Activated CD4-positive, alpha-beta T cell treated with anti-CD3 and anti-CD28 coated beads for 1 hour (primary cell): ENCODE measurements around the gene SLCO2B1.

Experiments
- DNase-seq: peaks from one replicate; pipeline ENCODE4 v3.0.0-alpha.2; 2020

SLCO2B1 gene

GRCh38 chr11:75229466-75229865 is 78.6 kb downstream of the SLCO2B1 start:
- no peak for DNase-seq

- no peak for DNase-seq
Observed at GRCh38 chr11:75230621-75231020, 79.7 kb downstream of the SLCO2B1 start.

GRCh38 chr11:75233754-75234172 is 82.9 kb downstream of the SLCO2B1 start:
- no peak for DNase-seq

GRCh38 chr11:75236062-75236461 is 85.2 kb downstream of the SLCO2B1 start:
- no peak for DNase-seq

GRCh38 chr11:75237050-75237449 is 86.1 kb downstream of the SLCO2B1 start:
- no peak for DNase-seq

- no peak for DNase-seq
Observed at GRCh38 chr11:75238595-75239440, 87.9 kb downstream of the SLCO2B1 start.

- no peak for DNase-seq
Observed at GRCh38 chr11:75239531-75240290, 88.8 kb downstream of the SLCO2B1 start.

- DNase-seq = no peak
Observed at GRCh38 chr11:75240311-75241035, 89.6 kb downstream of the SLCO2B1 start, which contains the start of gene TPBGL. Gene TPBGL (plus strand): TSS chr11:75240774. CDS start chr11:75241050, 276 bp downstream.

GRCh38 chr11:75241036-75241905 is 90.4 kb downstream of the SLCO2B1 start:
- peak; percentile 79 for DNase-seq

- DNase-seq = no peak
Observed at GRCh38 chr11:75241906-75242644, 91.2 kb downstream of the SLCO2B1 start.

- no peak for DNase-seq
Observed at GRCh38 chr11:75242722-75243600, 92.1 kb downstream of the SLCO2B1 start.

- no peak for DNase-seq
Observed at GRCh38 chr11:75244052-75244814, 93.3 kb downstream of the SLCO2B1 start.

GRCh38 chr11:75245356-75246005 is 94.6 kb downstream of the SLCO2B1 start:
- no peak for DNase-seq

GRCh38 chr11:75246006-75246670 is 95.2 kb downstream of the SLCO2B1 start:
- DNase-seq = no peak

- DNase-seq = no peak
Observed at GRCh38 chr11:75246671-75247350, 95.9 kb downstream of the SLCO2B1 start.

- no peak for DNase-seq
Observed at GRCh38 chr11:75248924-75249256, 98.0 kb downstream of the SLCO2B1 start.

GRCh38 chr11:75249704-75250103 is 98.8 kb downstream of the SLCO2B1 start:
- no peak for DNase-seq

- DNase-seq = no peak
Observed at GRCh38 chr11:75254326-75254725, 103.4 kb downstream of the SLCO2B1 start.
